GM12865 (cell line): ENCODE measurements around the gene TCHH.

Source experiments
- DNase-seq: peaks from one replicate; pipeline ENCODE4 v3.0.0; 2010; ENCODE audit warnings: low read depth
- H3K4me3 ChIP-seq: 2 replicates; pipeline ENCODE4 v1.5.1; 2011; ENCODE audit warnings: mild to moderate bottlenecking, low read depth, low read length, control low read depth
- TF ChIP-seq, protein P1 (sequence below): IDR thresholded peaks from 2 replicates; pipeline ENCODE4 v1.5.1; 2011; ENCODE audit warnings: low read length, control low read depth, low read depth, inconsistent platforms; ENCODE audit not compliant: insufficient read depth; ENCODE audit errors: missing control alignments

Gene TCHH

DNA sequence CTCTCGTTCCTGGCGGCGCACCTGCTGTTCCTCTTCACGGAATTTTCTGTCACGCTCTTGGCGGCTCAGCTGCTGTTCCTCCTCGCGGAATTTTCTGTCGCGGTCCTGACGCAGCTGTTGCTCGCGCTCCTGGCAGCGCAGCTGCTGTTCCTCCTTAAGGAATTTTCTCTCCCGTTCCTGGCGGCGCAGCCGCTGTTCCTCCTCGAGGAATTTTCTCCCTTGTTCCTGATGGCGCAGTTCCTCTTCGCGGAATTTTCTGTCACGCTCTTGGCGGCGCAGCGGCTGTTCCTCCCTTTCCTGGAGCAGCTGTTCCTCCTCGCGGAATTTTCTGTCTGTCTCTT lies 6.4 kb downstream of the TCHH start:
- no peak for DNase-seq
- no peak overlapping the region for H3K4me3 ChIP-seq
- TF ChIP-seq, protein P1, sequence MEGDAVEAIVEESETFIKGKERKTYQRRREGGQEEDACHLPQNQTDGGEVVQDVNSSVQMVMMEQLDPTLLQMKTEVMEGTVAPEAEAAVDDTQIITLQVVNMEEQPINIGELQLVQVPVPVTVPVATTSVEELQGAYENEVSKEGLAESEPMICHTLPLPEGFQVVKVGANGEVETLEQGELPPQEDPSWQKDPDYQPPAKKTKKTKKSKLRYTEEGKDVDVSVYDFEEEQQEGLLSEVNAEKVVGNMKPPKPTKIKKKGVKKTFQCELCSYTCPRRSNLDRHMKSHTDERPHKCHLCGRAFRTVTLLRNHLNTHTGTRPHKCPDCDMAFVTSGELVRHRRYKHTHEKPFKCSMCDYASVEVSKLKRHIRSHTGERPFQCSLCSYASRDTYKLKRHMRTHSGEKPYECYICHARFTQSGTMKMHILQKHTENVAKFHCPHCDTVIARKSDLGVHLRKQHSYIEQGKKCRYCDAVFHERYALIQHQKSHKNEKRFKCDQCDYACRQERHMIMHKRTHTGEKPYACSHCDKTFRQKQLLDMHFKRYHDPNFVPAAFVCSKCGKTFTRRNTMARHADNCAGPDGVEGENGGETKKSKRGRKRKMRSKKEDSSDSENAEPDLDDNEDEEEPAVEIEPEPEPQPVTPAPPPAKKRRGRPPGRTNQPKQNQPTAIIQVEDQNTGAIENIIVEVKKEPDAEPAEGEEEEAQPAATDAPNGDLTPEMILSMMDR = no peak

DNA sequence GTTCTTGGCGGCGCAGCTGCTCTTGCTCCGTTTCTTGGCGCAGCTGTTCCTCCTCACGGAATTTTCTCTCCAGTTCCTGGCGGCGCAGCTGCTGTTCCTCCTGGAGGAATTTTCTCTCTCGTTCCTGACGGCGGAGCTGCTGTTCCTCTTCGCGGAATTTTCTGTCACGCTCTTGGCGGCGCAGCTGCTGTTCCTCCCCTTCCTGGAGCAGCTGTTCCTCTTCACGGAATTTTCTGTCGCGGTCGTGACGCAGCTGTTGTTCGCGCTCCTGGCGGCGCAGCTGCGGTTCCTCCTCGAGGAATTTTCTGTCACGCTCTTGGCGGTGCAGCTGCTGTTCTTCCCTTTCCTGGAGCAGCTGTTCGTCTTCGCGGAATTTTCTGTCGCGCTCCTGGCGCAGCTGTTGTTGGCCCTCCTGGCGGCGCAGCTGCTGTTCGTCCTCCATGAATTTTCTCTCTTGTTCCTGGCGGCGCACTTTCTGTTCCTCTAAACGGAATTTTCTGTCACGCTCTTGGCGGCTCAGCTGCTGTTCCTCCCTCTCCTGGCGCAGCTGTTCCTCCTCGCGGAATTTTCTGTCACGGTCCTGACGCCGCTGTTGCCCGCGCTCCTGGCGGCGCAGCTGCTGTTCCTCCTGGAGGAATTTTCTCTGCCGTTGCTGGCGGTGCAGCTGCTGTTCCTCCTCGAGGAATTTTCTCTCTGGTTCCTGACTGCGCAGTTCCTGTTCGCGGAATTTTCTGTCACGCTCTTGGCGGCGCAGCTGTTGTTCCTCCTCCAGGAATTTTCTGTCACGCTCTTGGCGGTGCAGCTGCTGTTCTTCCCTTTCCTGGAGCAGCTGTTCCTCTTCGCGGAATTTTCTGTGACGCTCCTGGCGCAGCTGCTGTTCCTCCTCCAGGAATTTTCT lies 7.0 kb downstream of the TCHH start:
- TF ChIP-seq, protein P1 = no peak
- no peak overlapping the region for H3K4me3 ChIP-seq
- no peak for DNase-seq

DNA sequence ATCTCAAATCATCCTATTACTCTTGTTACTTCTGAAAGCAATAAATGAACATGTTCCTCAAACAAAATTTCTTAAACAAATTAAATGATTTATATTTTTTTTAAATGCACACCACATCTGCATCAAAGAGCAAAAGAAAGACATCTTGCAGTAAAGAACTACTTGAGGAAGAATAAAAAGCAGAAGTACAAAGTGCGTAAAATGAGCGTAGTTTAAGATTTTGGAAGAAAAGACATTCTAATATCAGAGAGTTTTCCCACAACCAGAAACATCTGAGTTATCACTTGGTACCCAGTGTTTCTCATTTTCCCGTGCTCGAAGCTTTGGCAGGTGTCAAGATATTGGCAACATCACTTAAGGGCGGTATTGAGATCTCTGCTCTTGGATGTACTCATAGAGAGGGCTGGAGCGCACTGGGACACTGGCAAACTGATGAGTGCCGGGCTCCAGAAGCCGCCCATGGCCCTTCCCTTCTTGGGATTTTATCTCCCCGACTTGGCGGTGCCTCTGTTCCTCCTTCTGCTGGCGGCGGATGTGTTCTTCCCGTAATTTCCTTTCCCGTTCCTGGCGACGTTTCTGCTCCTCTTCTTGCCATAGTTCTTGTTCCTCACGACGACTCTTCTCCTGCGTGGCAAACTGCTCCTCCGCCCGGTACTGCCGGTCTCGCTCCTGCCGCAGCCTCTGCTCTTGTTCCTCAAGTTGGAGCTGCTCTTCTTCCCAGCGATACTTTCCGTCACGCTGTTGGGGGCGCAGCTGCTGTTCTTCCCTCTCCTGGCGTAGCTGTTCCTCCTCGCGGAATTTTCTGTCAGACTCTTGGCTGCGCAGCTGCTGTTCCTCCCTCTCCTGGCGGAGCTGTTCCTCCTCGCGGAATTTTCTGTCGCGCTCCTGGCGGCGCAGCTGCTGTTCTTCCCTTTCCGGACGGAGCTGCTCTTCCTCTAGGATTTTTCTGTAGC lies 7.9 kb downstream of the TCHH start:
- no peak for DNase-seq
- H3K4me3 ChIP-seq = no peak overlapping the region

DNA sequence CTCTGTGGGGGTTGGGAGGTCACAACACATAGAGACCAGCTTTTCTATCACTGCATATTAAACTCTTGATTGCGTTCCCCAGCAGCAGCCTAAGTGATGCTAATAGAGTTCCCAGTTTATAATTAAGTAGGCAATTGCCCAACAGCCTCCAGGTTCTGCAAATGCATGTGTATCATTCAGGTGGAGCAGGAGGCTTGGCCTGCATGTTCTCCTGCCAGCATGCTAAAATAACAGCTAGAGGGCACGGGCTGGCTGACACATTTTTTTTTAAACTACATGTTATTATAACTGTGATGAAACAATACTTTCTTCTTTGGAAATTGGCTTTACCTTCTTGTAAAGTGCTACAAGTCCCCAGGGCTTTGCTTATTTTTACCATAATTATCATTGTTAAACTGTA lies 10.4 kb downstream of the TCHH start:
- no peak for DNase-seq
- TF ChIP-seq, protein P1 = no peak
- no peak overlapping the region for H3K4me3 ChIP-seq

More for the DNA sequence above, 7.9 kb downstream of the TCHH start:
- TF ChIP-seq, protein P1 = no peak

DNA sequence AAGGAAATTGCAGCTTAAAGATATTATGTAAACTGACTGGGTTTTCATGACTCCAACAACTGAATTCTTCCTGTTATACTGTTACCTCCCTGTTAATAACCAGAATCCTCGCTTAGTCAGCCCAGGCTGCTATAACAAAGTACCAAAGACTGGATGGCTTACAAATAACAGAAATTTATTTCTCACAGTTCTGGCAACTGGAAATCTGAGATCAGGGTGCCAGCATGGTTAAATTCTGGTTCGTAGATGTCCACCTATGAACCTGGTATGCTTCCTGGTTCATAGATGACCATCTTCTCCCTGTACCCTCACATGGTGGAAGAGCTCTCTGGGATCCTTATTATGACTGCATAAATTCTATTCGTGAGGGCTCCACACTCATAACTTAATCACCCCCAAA lies 18.3 kb downstream of the TCHH start:
- no peak for DNase-seq
- TF ChIP-seq, protein P1 = no peak
- H3K4me3 ChIP-seq = no peak overlapping the region

DNA sequence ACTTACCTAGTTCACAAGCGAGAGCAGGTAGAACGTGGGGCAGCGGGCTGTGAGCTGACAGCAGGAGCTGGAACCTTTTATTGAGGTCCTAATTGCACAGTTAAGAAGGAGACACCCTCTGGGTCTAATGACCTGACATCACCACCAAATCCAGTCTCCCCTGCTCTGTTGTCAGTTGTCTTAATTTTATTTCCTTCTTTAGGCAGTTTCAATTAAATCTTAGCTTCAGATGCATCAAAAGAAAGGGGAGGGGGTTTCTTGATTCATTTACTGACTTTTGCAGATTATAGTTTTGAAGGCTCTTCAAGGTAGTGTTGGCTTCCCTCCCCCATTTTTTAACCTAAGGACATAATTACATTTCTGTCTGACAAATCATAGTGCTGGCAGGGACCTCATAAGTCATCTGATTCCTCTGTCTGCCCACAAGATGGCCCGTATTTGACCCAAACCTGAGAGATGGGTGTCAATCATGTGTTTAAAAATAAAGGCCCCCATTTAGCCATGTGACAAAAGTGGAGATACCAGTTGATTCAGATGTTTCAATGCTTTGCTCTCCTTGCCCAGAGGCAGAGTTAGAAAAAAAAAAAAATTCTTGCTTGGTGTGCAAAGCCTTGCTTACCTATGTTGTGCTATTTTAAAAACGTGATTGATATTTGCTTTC lies 26.1 kb downstream of the TCHH start, which contains the start of gene TCHHL1:
Gene TCHHL1, minus strand, starts transcription at position 51 of the 661 bp plus-strand sequence. CDS start 921 bp downstream, outside the sequence.
- DNase-seq = no peak
- TF ChIP-seq, protein P1 = no peak
- no peak within 1 kb of the TSS for H3K4me3 ChIP-seq
